MM.1S (cell line): ENCODE data around the gene NTS.

Experiments
- DNase-seq: peaks from one replicate; pipeline ENCODE4 v3.0.0-alpha.2; 2015
- H2AFZ ChIP-seq: fragments of 300-600 bp; sonication (generic); 2 replicates; pipeline ENCODE4 v1.6.0; 2016; ENCODE audit warnings: antibody characterized with exemption, low read length
- H3F3A ChIP-seq: fragments of 300-600 bp; sonication (generic); 2 replicates; pipeline ENCODE4 v1.6.1; 2016; ENCODE audit warnings: mild to moderate bottlenecking, antibody characterized with exemption, low read length, moderate library complexity, mixed read lengths; ENCODE audit not compliant: insufficient read depth
- H3K27ac ChIP-seq: fragments of 300-600 bp; sonication (generic); 2 replicates; pipeline ENCODE4 v1.5.1; 2016; ENCODE audit warnings: mild to moderate bottlenecking, low read length
- H3K27me3 ChIP-seq: fragments of 300-600 bp; sonication (generic); replicated peaks from 2 replicates; pipeline ENCODE4 v1.6.0; 2016; ENCODE audit warnings: low read length; ENCODE audit not compliant: insufficient read depth
- H3K36me3 ChIP-seq: fragments of 300-600 bp; sonication (generic); replicated peaks from 2 replicates; pipeline ENCODE4 v1.6.1; 2016; ENCODE audit warnings: mild to moderate bottlenecking, low read length, mixed read lengths; ENCODE audit not compliant: insufficient read depth
- H3K4me1 ChIP-seq: fragments of 300-600 bp; sonication (generic); 2 replicates; pipeline ENCODE4 v1.6.1; 2016; ENCODE audit warnings: low read length, mixed read lengths
- H3K4me2 ChIP-seq: fragments of 300-600 bp; sonication (generic); 2 replicates; pipeline ENCODE4 v1.6.0; 2016; ENCODE audit warnings: low read depth, low read length
- H3K4me3 ChIP-seq: fragments of 300-600 bp; sonication (generic); 2 replicates; pipeline ENCODE4 v1.5.1; 2016; ENCODE audit warnings: low read length, mixed read lengths
- H3K79me2 ChIP-seq: fragments of 300-600 bp; sonication (generic); 2 replicates; pipeline ENCODE4 v1.6.1; 2016; ENCODE audit warnings: mixed run types, low read length, mixed read lengths
- H3K9ac ChIP-seq: fragments of 300-600 bp; sonication (generic); 2 replicates; pipeline ENCODE4 v1.6.1; 2016; ENCODE audit warnings: low read length, mixed read lengths
- H3K9me2 ChIP-seq: fragments of 300-600 bp; sonication (generic); replicated peaks from 2 replicates; pipeline ENCODE4 v1.6.1; 2016; ENCODE audit warnings: mild to moderate bottlenecking, low read length, mixed read lengths; ENCODE audit not compliant: insufficient read depth
- H3K9me3 ChIP-seq: fragments of 300-600 bp; sonication (generic); replicated peaks from 2 replicates; pipeline ENCODE4 v1.6.1; 2016; ENCODE audit warnings: mild to moderate bottlenecking, low read length, mixed read lengths; ENCODE audit not compliant: insufficient read depth
- H4K20me1 ChIP-seq: fragments of 300-600 bp; sonication (generic); 2 replicates; pipeline ENCODE4 v1.6.1; 2016; ENCODE audit warnings: mild to moderate bottlenecking, low read length, moderate library complexity, mixed read lengths; ENCODE audit not compliant: insufficient read depth
- EZH2 ChIP-seq: fragments of 300-600 bp; sonication (generic); optimal IDR thresholded peaks from 2 replicates; pipeline ENCODE3; 2017; ENCODE audit warnings: low read depth, mild to moderate bottlenecking, antibody characterized with exemption, low read length, mixed read lengths
- EZH2phosphoT487 ChIP-seq: fragments of 300-600 bp; sonication (generic); IDR thresholded peaks from 2 replicates; pipeline ENCODE4 v1.6.1; 2018; ENCODE audit warnings: antibody characterized with exemption, low read length
- TF ChIP-seq, protein P1 (sequence below): fragments of 300-600 bp; sonication (generic); IDR thresholded peaks from 2 replicates; pipeline ENCODE4 v1.5.1; 2016; ENCODE audit warnings: antibody characterized with exemption, low read length, mixed read lengths

The NTS gene

DNA sequence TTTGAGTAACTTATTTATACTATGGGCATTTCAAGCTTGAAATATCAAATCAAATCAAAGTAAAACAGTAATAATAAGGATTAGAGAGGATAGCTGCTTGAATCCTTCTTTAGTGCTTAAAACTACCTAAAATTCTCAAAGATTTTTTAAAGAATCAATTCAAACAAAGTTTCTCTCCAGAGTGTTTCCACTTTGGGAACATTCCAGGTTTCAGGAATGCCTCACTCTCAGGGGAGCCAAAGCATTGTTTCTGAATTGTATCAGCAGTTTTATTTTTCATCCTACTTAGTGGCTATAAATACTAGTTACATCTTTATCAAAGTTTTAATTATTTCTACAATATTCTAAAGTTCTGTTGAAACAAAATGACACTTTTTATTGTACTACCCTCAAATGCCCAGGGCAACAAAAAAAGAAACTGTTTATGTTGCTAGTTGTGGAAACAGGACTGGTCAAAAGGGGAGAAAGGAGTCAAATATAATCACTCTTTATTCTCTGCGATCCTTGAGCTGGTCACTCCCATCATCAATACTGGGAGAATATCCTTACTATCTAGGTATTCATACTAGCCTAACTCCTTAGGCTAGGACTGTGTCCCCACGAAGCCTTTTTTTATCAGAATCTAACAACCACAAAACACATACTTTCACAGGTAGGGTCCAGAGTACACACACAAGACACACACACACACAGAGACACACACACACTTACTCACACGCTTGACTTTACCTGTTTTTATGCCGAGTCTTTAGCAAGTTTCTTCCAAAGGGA, 38.5 kb upstream of the NTS start:
- no peaks in the 10 kb centered on the region for H3K9me3 ChIP-seq
- no peaks in the 10 kb centered on the region for H3K4me1 ChIP-seq
- H3F3A ChIP-seq: no peaks in the 10 kb centered on the region
- H4K20me1 ChIP-seq: no peaks in the 10 kb centered on the region
- 0 out of 2 replicates have a peak overlapping the region, but pooled peaks have one; percentile 27 for H2AFZ ChIP-seq
- no peaks in the 10 kb centered on the region for H3K36me3 ChIP-seq
- H3K79me2 ChIP-seq: no peaks in the 10 kb centered on the region
- H3K4me3 ChIP-seq: no peak overlapping the region
- H3K27me3 ChIP-seq: no peaks in the 10 kb centered on the region
- no peak for DNase-seq
- no peak overlapping the region for H3K4me2 ChIP-seq
- H3K9ac ChIP-seq: no peak overlapping the region
- no peaks in the 10 kb centered on the region for H3K9me2 ChIP-seq
- H3K27ac ChIP-seq: no peak overlapping the region
- TF ChIP-seq EZH2phosphoT487 (no peak), EZH2 (no peak)
- TF ChIP-seq, protein P1, sequence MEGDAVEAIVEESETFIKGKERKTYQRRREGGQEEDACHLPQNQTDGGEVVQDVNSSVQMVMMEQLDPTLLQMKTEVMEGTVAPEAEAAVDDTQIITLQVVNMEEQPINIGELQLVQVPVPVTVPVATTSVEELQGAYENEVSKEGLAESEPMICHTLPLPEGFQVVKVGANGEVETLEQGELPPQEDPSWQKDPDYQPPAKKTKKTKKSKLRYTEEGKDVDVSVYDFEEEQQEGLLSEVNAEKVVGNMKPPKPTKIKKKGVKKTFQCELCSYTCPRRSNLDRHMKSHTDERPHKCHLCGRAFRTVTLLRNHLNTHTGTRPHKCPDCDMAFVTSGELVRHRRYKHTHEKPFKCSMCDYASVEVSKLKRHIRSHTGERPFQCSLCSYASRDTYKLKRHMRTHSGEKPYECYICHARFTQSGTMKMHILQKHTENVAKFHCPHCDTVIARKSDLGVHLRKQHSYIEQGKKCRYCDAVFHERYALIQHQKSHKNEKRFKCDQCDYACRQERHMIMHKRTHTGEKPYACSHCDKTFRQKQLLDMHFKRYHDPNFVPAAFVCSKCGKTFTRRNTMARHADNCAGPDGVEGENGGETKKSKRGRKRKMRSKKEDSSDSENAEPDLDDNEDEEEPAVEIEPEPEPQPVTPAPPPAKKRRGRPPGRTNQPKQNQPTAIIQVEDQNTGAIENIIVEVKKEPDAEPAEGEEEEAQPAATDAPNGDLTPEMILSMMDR: no peak

DNA sequence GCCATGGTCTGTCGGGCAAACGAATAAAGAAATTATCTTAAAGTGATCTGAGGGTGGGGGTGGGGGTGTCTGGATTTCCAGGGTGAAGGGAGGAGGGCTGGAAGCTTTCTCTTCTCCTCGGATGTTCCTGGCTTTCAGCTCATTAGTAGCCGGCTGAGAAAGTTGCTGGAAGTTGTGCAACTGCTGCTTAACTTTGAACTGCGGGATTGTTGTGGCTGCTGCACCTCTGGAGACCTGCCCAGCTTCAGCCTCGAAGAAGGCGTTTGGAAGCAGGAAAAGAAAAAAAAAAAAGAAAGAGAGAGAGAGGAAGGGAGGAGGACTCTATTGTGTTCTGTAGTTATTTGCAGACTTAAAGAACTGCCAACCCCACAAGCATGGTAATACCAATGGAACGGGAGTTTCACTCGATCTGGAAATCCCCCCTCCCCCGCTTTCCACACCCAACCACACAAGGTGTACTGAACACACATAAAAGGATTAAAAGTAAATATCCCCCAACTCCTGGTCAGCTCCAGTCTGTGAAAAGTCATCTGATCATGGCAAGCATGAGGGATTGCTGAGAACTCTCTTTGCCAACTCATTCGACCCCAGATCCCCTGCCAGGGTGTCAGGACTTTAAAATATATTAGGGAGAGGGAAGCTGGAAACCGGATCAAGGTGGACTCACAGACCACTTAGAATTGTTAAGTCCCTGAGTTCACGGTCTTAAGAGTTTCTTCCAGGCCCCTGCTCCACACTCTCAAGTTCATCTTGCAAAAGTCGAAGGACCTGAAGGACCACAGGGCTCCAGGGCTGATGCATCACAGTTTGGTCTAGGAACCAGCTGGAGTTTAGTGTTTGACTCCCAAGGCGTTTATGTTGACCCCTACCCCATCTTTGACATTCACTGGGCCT, 37.7 kb upstream of the NTS start, which contains the start of gene RASSF9:
TSS of gene RASSF9 (minus strand) at position 213 of the 894 bp plus-strand sequence. CDS start at position 5, 208 bp downstream.
- Histone ChIP-seq H3K9ac (no peak within 1 kb of the TSS), H3K4me3 (no peak within 1 kb of the TSS), H3K27ac (no peak within 1 kb of the TSS), H3K4me1 (no peaks in the 10 kb centered on the region), H2AFZ (0 out of 2 replicates have a peak within 1 kb of the TSS, but pooled peaks have one; percentile 27), H4K20me1 (no peaks in the 10 kb centered on the region), H3K27me3 (no peaks in the 10 kb centered on the region), H3K9me3 (no peaks in the 10 kb centered on the region), H3K36me3 (no peaks in the 10 kb centered on the region), H3K79me2 (no peaks in the 10 kb centered on the region), H3F3A (no peaks in the 10 kb centered on the region), H3K4me2 (no peak within 1 kb of the TSS), H3K9me2 (no peaks in the 10 kb centered on the region)
- no peak for DNase-seq
- TF ChIP-seq, protein P1: no peak
- no peak for TF ChIP-seq EZH2
- TF ChIP-seq EZH2phosphoT487: no peak

DNA sequence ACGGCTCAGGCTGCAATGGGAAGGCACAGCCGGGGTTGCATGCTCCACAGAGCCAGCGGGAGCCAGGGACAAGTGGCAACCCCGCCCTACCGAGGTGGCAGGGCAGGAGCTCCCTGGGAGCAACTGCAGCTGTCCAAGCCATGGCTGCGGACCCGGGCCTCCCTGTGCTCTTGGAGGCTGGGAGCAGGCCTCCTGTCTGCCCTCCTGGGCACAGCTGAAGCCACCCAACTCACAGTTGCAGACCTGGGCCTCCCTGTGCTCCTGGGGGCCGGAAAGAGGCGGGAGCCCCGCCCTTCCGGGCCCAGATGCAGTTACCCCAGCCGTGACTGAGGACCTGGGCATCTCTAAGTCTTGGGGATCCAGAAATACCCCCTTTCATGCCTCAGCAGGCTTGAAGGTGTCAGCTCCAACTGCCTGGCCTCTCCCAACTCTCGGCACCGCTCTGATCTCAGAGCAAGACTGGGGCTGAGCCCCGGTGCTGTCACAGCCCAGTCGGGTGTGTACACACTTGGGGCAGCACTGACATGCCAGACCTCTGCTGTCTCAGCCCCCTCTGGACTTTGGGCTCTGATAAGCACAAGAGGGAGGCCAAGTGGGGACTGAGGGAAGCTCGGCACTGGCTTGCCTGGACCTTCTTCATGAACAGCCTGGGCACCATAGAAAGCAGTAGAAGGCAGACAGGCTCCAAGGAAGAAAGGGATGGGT, 30.3 kb upstream of the NTS start:
- Histone ChIP-seq H3F3A (no peaks in the 10 kb centered on the region), H2AFZ (no peak overlapping the region), H3K9ac (no peak overlapping the region), H3K4me1 (no peaks in the 10 kb centered on the region), H3K4me3 (no peak overlapping the region), H3K79me2 (no peaks in the 10 kb centered on the region), H3K9me2 (no peaks in the 10 kb centered on the region), H3K27me3 (no peaks in the 10 kb centered on the region), H4K20me1 (no peaks in the 10 kb centered on the region), H3K27ac (no peak overlapping the region), H3K9me3 (no peaks in the 10 kb centered on the region), H3K36me3 (no peaks in the 10 kb centered on the region), H3K4me2 (no peak overlapping the region)
- no peak for DNase-seq
- TF ChIP-seq EZH2 (no peak), EZH2phosphoT487 (no peak)
- TF ChIP-seq, protein P1: no peak
